MCF 10A (cell line): Measurements from ENCODE around the gene SSC5D. TPM values are rescaled to one million over a fixed set of nuclear protein-coding genes. Genes with fewer than 3 reads are reported as not detected.

Experiments used
- BruUV-seq: library from RNA; stranded (reverse); fragments of 400-500 nt; replicated peaks from 2 replicates; lab custom pipeline; 2021; lab: Mats Ljungman, UMichigan
- CTCF ChIA-PET: fragments of 300-600 bp; sonication (Branson Sonifier 250); formaldehyde crosslinking; extraction: SDS; loops from one replicate; lab custom pipeline; 2021; ENCODE audit warnings: antibody characterized with exemption, inconsistent platforms; lab: Yijun Ruan, JAX
- POLR2A ChIA-PET: fragments of 300-600, 350-650 bp; sonication (Branson Sonifier 250); formaldehyde crosslinking; extraction: SDS; loops from one replicate; lab custom pipeline; 2020; ENCODE audit warnings: antibody characterized with exemption, inconsistent platforms; lab: Yijun Ruan, JAX
- DNase-seq: peaks from one replicate; pipeline ENCODE4 v3.0.0-alpha.2; 2018; ENCODE audit not compliant: unreplicated experiment
- H3K27ac Mint-ChIP-seq: one replicate; pipeline ENCODE4 v1.8.0; 2022; ENCODE audit warnings: mild to moderate bottlenecking, low read depth, mixed read lengths; ENCODE audit not compliant: unreplicated experiment
- H3K27me3 Mint-ChIP-seq: one replicate; pipeline ENCODE4 v1.8.0; 2022; ENCODE audit warnings: mixed read lengths; ENCODE audit not compliant: insufficient read depth, unreplicated experiment
- H3K36me3 Mint-ChIP-seq: one replicate; pipeline ENCODE4 v1.8.0; 2022; ENCODE audit warnings: mild to moderate bottlenecking, moderate library complexity, mixed read lengths; ENCODE audit not compliant: insufficient read depth, unreplicated experiment
- H3K4me1 Mint-ChIP-seq: one replicate; pipeline ENCODE4 v1.8.0; 2022; ENCODE audit warnings: mixed read lengths; ENCODE audit not compliant: insufficient read depth, unreplicated experiment
- H3K4me3 Mint-ChIP-seq: one replicate; pipeline ENCODE4 v1.8.0; 2022; ENCODE audit warnings: mild to moderate bottlenecking, moderate library complexity, mixed read lengths; ENCODE audit not compliant: unreplicated experiment
- H3K9me3 Mint-ChIP-seq: one replicate; pipeline ENCODE4 v1.8.0; 2022; ENCODE audit warnings: mixed read lengths; ENCODE audit not compliant: unreplicated experiment
- intact Hi-C: fragments of 100-400 bp; cut with micrococcal nuclease; formaldehyde crosslinking; loops from 2 replicates; pipeline ENCODE4 v1.14.1; 2022
- total RNA-seq: library from RNA; stranded (reverse); gene quantifications from 2 replicates; pipeline ENCODE4 v1.2.3, GENCODE V29; 2022
- TF ChIP-seq, protein P1 (sequence below): fragments of 200-600 bp; IDR thresholded peaks from one replicate; pipeline ENCODE4 v1.8.0; 2022; ENCODE audit warnings: antibody characterized with exemption, mild to moderate bottlenecking; ENCODE audit not compliant: unreplicated experiment

Gene SSC5D
- total RNA-seq, 1 experiment from 2014 or later, result 0.33 TPM

DNA sequence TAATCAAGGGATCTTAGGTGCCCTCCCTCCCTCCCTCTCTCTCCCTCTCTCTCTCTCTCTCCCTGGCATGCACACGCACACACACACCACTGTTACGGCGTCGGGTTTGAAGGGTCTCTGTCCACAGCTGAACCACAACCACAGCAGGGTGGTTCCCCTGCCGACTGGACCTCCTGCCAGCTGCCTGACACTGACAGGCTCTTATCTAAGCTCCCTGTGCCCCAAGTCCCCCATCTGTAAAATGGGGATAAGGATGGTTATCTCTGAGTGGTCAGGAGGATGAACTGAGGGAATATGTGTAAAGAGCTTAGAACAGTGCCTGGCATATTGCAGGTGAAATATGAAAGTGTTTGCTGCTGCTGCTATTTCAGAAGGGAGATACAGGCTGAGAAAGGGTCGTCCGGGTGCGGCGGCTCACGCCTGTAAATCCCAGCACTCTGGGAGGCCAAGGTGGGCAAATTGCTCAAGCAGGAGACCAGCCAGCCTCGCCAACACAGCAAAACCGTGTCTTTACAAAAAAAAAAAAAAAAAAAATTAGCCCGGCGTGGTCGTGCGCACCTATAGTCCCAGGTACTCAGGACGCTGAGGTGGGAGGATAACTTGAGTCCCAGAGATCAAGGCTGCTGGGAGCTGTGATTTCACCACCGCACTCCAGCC lies 44.3 kb upstream of the SSC5D start:
- BruUV-seq, result no TSS peak
- Mint-ChIP-seq H3K9me3 (no peaks in the 10 kb centered on the region), H3K27ac (no peak overlapping the region), H3K4me1 (peaks cover 37% of the 10 kb centered on the region), H3K36me3 (no peaks in the 10 kb centered on the region), H3K27me3 (peaks cover 62% of the 10 kb centered on the region), H3K4me3 (no peak overlapping the region)
- CTCF ChIA-PET, result interaction anchor here (0.7 to 1.0 kb wide), 2 partner anchors 26 to 256 kb away, joined by 3 to 5 read pairs; no protein-coding TSS in a partner anchor
- POLR2A ChIA-PET, result no interaction called here
- TF ChIP-seq, protein P1, sequence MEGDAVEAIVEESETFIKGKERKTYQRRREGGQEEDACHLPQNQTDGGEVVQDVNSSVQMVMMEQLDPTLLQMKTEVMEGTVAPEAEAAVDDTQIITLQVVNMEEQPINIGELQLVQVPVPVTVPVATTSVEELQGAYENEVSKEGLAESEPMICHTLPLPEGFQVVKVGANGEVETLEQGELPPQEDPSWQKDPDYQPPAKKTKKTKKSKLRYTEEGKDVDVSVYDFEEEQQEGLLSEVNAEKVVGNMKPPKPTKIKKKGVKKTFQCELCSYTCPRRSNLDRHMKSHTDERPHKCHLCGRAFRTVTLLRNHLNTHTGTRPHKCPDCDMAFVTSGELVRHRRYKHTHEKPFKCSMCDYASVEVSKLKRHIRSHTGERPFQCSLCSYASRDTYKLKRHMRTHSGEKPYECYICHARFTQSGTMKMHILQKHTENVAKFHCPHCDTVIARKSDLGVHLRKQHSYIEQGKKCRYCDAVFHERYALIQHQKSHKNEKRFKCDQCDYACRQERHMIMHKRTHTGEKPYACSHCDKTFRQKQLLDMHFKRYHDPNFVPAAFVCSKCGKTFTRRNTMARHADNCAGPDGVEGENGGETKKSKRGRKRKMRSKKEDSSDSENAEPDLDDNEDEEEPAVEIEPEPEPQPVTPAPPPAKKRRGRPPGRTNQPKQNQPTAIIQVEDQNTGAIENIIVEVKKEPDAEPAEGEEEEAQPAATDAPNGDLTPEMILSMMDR, result no peak
- no peak for DNase-seq
- intact Hi-C loops, result no loop called here

DNA sequence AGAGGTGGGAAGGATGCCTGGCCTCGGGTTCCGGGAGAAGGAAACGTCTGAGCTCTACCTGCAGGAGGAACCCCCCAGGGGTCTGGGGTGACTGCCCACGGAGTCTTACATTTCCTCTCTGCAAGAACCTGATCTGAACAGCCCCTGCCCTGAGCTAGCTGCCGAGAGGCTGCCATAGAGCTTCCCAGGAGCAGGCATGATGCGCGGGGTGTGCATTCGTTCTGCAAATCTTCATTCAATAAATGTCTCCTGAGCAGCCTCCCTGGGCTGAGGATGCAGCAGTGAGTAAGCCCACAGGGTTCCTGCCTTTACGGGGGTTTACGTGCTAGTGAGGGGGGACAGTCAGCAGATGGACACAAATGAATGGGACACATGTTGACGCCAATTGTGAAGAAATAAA lies 43.6 kb upstream of the SSC5D start:
- peaks cover 37% of the 10 kb centered on the region for H3K4me1 Mint-ChIP-seq

DNA sequence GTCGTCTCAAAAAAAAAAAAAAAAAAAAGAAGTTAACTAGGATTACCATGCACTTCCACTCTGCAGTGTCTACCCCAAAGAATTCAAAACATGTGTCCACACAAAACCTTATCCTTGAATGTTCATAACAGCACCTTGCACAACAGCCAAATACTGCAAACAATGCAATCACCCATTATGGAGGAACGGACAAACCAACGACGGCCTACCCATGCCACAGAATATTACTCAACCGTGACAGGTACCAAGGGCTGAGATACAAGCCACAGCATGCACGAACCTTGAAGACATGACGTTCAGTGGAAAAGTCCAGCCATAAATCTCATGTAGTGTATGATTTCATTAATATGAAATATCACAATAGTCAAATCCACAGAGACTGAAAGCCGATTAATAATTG lies 42.2 kb upstream of the SSC5D start:
- no TSS peak for BruUV-seq
- intact Hi-C loops, result loop anchor here (2.0 kb wide), 1 partner anchor 13 kb away; no protein-coding TSS in a partner anchor

More for the DNA sequence above, 43.6 kb upstream of the SSC5D start:
- ChIA-PET CTCF (interaction anchor here (0.6 to 1.0 kb wide), 4 partner anchors 26 to 256 kb away, joined by 3 to 5 read pairs (median 3); no protein-coding TSS in a partner anchor), POLR2A (interaction anchor here (0.9 to 1.0 kb wide), 2 partner anchors 38 to 65 kb away, joined by 3 read pairs; no protein-coding TSS in a partner anchor)
- TF ChIP-seq, protein P1, result no peak
- Mint-ChIP-seq H3K4me3 (no peak overlapping the region), H3K9me3 (no peaks in the 10 kb centered on the region), H3K27me3 (peaks cover 55% of the 10 kb centered on the region), H3K36me3 (no peaks in the 10 kb centered on the region), H3K27ac (no peak overlapping the region)
- intact Hi-C loops, result no loop called here
- BruUV-seq, result no TSS peak
- no peak for DNase-seq

More for the DNA sequence above, 42.2 kb upstream of the SSC5D start:
- H3K36me3 Mint-ChIP-seq, result no peaks in the 10 kb centered on the region
- TF ChIP-seq, protein P1, result no peak
- POLR2A ChIA-PET, result interaction anchor here (0.7 to 3.0 kb wide), 11 partner anchors 9 to 476 kb away, joined by 3 to 22 read pairs (median 8); partner anchors contain the start of genes ISOC2, KMT5C, RPL28 and UBE2S
- peaks cover 42% of the 10 kb centered on the region for H3K27me3 Mint-ChIP-seq
- peak overlapping the region; percentile 67 for H3K27ac Mint-ChIP-seq
- H3K4me3 Mint-ChIP-seq, result peak overlapping the region; percentile 39
- CTCF ChIA-PET, result interaction anchor here (0.6 to 1.1 kb wide), 2 partner anchors 13 to 186 kb away, joined by 3 to 4 read pairs; no protein-coding TSS in a partner anchor
- H3K4me1 Mint-ChIP-seq, result peaks cover 34% of the 10 kb centered on the region
- H3K9me3 Mint-ChIP-seq, result no peaks in the 10 kb centered on the region
- DNase-seq, result peak; percentile 95
